Uterus (tissue), 2 donors: ENCODE measurements around the gene NBEA.

Source experiments
- POLR2A ChIP-seq, 2 donors: fragments of 450-650 bp; IDR thresholded peaks; one replicate each; pipeline ENCODE4 v1.6.1; 2016; ENCODE audit warnings: antibody characterized with exemption in 2 of 2, mild to moderate bottlenecking in 1 of 2, moderate library complexity in 1 of 2
- TF ChIP-seq, protein P1 (sequence below), 4 experiments: fragments of 200-600 bp in 2 of 4; fragments of 450-650 bp in 2 of 4; sonication (generic) in 2 of 4; IDR thresholded peaks; one replicate each; pipeline ENCODE4 v1.5.1; 2016 to 2019; ENCODE audit warnings: antibody characterized with exemption in 4 of 4, mild to moderate bottlenecking in 2 of 4, moderate library complexity in 1 of 4

DNA sequence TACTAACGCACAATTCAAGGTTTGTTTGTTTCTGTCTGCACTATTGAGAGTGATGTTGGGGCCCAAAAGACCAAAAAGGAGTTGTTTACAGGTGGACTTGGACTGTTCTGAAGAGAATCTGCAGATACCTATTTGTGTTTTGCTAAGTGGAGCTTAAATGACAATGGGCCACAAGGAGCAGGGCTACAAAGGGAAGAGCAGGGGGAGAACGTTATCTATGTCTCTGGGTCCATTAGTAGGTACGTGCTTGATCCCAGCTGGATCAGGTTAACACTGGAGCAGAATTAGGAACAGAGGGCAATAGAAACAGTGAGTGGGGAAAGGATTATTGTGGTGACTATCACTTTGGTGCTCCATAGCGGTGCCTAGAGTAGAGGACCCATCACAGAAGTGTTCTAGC lies 22.5 kb downstream of the NBEA start:
- TF ChIP-seq, protein P1, sequence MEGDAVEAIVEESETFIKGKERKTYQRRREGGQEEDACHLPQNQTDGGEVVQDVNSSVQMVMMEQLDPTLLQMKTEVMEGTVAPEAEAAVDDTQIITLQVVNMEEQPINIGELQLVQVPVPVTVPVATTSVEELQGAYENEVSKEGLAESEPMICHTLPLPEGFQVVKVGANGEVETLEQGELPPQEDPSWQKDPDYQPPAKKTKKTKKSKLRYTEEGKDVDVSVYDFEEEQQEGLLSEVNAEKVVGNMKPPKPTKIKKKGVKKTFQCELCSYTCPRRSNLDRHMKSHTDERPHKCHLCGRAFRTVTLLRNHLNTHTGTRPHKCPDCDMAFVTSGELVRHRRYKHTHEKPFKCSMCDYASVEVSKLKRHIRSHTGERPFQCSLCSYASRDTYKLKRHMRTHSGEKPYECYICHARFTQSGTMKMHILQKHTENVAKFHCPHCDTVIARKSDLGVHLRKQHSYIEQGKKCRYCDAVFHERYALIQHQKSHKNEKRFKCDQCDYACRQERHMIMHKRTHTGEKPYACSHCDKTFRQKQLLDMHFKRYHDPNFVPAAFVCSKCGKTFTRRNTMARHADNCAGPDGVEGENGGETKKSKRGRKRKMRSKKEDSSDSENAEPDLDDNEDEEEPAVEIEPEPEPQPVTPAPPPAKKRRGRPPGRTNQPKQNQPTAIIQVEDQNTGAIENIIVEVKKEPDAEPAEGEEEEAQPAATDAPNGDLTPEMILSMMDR (IDR thresholded peaks at IDR 0.05) = no peak
- TF ChIP-seq POLR2A (IDR thresholded peaks at IDR 0.05) = no peak
